NCI-H2227 treated with DMSO at 0.1 percent for 48 hours (cell line): ENCODE data around the gene CPLX1.

Experiments used
- DNase-seq: peaks from one replicate; lab custom pipeline; 2025; lab: John Stamatoyannopoulos, UW

The CPLX1 gene

DNA sequence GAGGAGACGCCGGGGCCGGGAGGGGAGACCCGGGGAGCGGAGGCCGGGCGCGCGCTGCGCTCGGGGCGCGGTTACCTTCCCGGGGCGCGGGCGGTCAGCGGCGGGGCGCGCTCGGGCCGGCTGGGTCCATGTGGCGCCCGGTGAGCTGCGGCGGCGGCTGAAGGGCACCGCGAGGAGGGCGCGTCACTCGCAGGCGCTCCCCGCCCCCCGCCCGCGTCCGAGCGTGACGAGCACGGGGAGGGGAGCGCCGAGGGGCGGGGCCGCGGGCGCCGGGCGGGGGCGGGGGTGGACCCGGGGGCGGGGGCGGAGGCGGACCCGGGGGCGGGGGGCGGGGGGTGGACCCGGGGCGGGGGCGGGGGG, at the start of gene CPLX1:
Gene CPLX1, minus strand, starts transcription at position 159 of the 360 bp plus-strand sequence. CDS start 1,607 bp downstream, outside the sequence.
- DNase-seq, result no peak

DNA sequence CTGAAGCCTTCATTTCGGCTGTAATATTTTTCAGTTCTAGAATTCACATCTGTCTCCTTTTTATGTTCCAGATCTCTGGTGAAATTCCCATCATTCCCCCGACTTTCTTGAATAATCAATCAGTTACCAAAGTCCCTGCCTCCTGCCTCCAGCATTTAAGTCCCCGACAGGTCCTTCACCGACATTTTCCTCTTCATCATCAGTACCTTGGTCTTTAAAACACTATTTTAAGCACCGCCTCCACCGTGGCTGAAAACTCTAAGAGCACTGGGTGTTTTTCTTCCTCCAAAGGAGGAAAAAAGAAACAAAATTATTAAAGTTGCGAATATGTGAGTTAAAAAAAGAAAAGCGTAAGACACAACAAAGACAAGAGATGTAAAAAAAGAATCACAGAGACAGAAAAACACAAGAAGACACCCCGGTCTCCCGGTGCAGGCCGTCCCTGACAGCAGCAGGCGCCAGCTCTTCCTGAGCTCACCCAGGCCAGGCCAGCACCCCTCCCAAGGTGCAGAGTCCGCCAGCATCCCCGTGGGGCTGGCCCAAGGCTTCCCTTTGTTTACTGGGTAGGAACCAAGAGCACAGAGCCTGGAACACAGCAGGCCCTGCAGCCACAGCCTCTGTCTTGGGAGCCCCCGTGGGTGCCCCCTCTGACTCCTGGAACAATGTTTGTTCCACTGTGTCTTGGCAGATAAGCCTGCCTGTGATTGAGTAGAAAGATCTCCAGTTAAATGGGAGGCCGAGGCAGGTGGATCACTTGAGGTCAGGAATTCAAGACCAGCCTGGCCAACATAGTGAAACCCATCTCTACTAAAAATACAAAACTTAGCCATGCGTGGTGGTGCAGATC, 49.3 kb upstream of the CPLX1 start:
- no peak for DNase-seq

DNA sequence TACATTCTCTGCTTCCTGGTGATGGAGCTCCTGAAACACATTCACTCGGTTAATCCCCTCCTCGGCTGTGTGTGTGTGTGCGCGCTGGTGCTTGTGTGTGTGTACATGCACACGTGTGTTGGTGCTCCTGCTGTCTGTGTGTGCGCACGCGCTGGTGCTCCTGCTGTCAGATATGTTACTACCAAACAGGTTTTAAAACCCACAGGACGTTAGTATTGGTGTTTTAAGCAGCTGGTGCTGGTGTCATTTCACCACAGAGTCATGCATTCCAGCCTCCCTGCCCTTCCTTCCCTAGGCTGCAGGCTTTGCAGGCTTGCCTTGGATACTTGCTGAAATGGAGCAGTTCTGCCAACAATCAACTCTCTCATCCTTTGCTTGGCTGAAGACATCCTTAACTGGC, 48.1 kb upstream of the CPLX1 start:
- no peak for DNase-seq

DNA sequence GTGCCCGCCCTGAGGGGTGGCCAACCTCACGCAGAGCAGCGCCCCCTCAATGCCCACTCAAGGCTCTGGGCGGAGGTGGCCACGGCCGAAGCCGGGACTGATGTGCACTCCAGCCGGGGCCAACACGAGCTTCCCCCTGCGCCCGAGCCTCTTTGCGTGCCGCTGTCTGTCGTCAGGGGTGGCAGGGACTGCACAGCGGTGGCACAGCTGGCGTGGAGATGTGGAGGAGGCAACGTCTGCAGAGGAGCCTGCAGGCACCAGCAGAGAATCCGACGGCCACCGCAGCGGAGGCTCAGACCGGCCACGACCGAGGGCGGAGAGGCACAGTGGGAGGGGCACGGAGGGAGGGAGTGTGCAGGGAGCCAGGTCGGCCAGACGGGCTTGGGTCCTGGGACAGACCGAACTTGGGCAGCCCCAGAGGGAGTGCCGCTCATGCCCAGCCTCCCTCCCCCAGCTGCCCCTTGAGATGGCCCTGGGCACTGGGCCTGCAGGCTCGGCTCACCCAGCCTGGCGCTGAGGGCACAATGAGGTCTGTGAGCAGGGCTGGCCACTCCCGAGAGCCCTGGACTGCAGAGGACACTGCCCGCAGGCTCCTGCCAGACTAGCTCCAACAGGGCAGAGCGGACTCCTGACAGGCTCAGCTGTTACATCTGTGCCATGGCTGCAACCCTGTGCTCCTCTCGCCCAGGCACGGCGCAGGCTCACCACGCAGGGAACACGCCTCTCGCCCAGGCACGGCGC, 46.5 kb upstream of the CPLX1 start:
- no peak for DNase-seq

DNA sequence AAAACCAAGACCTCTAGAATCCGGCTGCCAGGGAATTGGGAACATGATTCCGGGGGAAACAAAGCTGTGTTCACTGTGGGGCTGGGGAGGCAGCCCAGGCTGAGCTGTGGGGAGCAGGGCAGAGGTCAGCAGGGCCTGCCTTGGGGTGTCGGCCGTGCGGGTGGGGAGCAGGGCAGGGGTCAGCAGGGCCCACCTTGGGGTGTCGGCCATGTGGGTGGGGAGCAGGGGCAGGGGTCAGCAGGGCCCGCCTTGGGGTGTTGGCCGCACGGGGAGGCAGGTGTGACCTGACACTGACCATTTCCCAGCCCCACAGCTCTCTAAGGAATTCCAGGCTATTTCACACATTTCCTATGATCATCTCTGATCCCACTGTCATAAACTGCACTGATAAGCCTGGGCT, 45.6 kb upstream of the CPLX1 start:
- no peak for DNase-seq

DNA sequence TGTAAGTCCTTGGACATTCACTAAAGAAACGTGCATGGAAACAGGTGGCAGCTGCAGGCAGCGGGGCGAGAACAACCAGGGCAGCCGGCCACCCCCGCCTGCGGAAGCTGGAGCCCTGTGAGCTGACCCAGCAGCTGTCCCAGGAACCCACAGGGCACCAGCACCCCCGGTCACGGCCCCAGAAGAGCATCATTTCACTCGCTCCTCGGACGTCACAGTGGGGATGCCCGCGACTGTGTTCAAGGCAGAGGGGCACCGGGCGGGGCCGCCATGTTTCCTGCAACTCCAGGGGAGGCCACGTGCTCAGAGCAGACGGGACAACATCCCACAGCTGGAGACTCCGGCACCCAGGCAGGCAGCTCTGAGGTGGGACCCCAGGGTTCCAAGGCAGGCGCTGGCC, 45.0 kb upstream of the CPLX1 start:
- no peak for DNase-seq

DNA sequence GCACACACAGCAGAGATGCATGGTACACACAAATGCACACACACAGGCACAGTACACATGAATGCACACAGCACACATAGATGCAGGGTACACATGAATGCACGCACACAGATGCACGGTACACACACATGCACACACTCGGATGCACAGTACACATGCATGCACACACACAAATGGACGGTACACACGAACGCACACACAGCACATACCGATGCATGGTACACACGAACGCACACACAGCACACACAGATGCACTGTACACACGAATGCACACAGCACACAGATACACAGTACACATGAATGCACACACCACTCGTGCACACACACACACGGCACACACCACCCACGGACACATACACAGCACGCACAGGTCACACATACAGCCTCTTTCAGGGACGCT, 43.8 kb upstream of the CPLX1 start:
- DNase-seq, result no peak

DNA sequence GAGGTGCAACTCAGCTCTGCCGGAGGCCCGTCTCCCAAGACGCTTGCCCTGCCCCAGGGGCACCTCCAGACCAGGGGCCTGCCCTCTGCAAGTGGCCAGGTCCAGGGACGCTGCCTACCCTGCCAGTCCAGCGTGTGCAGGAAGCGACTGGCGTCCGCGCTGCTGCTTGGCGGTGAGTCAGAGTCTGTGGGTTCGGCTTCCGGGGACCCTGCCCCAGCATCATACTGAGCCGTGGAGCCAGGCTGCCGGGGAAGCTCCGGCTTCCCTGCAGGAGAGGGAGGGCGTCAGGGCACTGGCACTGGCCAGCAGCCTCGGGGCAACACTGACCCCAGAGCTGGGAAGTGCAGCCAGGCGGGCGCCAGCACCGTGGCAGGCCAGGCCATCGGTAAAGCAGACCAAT, 42.5 kb upstream of the CPLX1 start:
- no peak for DNase-seq

DNA sequence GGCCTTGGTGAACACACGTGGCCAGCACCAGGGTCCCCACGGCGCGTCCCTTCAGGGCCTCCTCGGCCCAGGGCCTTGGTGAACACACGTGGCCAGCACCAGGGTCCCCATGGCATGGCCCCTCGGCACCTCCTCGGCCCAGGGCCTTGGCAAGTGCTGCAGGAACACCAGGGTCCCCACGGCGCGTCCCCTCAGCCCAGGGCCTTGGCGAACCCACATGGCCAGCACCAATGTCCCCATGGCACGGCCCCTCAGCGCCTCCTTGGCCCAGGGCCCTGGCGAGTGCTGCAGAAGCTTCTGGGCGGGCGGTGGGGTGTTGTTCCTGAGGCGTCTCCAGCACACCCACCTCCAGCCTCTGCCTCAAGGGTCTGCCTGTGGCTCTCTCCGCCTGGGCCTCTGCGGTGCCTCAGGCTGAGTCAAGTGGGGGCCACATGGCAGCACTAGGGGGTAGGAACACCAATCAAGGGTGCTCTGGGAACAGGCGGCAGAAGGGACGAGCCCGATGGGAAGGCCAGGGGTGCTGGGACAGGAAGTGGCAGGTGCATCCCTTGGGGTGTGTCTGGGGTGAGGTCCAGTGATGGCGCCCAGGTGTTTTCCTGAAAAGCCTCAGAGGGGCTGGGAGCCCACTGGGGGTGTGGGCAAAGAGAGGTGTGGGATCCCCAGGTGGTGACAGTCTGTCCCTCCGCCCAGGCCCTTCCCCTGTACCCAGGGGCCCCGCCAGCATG, 41.8 kb upstream of the CPLX1 start:
- DNase-seq, result no peak

DNA sequence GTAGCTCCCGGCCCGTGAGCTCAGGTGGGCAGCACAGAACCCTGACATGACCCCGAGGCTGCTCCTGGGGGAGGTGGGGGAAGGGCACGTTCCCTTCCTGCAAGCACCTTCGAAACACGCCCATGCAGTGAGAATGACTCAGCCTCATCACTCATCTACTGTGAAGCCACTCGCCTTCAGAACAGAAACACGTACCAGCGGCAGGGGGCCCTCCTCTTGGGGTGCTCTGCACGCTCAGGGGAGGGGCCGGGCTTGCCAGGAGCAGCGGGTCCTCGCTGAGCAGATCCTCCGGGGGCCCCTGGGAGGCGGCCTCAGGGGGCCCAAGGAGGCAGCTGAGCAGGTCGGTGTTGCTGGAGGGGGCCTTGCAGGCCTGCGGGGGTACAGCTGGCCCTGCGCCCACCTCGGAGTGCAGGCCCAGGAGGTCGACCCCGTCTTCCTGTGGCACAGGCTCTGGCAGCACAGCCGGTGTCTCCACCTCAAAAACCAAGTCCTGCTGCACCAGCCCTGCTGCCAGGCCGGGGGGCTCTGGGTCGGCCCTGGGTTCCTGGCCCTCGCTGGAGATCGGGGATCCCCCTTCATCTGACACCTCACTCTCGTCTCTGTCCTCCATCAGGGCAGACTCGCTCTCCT, 40.9 kb upstream of the CPLX1 start:
- DNase-seq, result no peak

DNA sequence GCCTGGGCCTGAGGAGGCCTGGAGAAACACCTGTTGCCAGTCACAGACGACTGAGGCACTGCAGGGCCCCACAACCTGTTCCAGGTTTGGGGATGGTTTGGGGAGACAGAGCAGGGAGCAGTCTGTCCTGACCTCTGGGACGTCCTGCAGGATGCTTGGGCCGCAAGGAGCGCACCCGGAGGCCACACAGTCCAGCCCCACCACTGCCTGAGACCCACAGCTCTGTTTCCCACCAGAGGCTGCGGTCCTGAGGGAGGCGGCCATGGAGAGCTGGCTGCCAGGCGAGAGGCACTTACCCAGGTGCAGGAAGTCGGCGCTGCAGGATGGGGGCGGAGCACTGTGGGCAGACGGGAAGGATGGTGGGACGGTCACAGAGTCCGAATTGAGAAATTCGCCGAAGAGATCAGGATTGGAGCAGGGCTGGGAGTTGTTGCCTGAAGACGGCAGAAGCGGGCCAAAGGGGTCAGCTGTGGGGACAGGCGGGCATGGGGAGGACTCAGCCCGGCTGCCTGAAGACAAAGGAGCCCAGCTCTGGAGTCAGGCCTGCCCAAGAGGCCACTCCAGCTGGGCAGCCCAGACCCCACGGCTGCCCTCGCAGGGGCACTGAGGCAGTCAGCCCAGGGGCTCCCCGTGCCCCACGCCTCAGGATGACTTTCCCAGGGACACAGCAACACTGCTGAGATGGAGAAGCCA, 40.3 kb upstream of the CPLX1 start:
- no peak for DNase-seq

DNA sequence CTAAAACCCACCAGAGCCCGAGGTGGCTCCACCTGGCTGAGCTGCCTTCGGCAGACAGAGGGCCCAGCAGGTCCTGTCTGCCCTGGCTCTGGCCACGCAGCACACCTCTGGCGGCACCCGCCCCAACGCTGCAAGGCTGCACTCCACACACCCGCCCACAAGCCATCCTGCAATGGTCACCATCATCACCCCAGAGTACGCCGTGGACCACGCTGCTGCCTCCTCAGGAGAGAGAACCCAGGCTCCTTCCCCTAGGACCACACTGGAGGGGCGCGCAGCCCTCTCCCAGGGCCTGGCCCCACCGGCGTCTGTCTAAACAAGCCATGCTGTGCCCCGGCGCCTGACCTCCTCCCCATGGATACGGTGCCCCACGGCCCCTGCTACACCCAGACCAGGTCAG, 39.6 kb upstream of the CPLX1 start:
- DNase-seq, result no peak

DNA sequence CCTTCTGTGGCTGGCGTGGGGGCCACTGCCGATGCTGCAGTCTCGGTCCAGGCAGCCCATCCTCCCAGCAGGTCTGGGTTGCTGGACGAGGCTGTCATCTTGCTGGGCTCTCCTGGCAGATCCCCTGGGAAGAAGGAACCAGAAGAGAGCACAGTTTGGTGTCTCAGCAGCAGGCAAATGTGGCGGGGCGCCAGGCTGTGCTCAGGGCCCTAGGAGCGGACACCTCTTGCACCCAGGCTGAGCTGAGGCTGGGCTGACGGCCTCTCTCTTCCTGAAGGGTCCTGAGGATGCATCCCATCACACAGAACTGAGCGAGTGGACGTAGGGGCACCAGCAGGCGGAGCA, 39.2 kb upstream of the CPLX1 start:
- no peak for DNase-seq

DNA sequence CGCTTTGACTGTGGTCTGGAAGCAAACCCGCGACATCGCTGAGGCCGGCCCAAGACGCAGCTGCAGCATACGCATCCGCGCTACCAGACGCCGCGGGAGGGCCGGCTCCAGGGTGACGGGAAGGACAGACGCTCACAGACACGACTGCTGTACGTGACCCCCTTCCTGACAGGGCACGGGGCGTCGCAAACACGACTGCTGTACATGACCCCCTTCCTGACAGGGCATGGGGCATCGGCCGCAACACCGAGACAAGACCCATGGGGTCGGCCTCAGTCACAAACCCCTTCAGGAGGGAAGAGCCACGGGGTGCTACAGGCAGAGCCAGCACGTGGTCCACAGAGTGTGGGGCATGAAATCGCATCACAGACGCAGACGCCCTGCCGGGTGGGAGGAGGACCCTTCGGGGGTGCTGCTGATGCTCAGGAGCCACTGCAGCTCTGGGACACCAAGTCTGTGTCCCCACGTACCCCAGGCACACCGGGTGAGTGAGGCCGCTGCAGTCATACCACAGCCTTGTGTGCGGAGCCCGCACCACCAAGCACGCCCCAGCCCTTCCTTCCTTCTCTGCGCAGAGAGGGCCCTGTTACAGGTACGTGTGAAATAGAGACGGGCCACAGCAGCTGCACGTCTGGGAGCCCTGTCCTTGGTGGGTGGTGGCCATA, 38.7 kb upstream of the CPLX1 start:
- DNase-seq, result no peak

DNA sequence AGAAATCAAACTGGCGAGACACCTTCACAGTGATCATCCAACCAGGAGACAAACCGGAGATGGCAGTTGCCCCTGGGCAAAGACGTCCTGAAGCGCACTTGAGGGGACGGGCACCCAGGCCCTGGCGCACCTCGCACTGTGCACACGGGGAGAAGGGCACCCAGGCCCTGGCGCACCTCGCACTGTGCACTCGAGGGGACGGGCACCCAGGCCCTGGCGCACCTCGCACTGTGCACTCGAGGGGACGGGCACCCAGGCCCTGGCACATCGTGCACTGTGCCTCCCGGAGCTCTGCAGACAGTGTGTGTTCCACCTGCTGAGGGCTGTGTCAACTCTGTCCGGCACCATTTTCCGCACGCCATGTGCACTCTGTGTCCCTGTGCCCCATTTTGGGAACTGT, 34.6 kb upstream of the CPLX1 start:
- no peak for DNase-seq

DNA sequence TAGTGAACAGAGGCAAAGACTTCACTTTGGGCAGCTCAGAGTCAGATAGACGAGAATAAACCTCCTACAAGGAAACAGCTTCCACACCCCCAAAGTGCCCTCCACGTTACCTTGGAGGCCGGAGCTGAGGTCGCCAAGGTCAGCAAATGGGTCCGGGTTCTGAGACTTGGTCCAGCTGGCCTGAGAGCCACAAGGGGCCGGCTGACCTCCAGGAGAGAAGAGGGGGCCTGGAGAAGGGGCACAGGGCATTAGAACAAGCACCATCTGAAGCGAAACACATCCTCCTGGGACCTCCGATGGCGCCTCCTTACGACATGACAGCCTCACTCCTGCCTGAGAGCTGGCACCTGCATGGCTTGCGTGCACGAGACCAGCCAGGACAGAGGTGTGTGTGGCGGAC, 33.6 kb upstream of the CPLX1 start:
- no peak for DNase-seq

DNA sequence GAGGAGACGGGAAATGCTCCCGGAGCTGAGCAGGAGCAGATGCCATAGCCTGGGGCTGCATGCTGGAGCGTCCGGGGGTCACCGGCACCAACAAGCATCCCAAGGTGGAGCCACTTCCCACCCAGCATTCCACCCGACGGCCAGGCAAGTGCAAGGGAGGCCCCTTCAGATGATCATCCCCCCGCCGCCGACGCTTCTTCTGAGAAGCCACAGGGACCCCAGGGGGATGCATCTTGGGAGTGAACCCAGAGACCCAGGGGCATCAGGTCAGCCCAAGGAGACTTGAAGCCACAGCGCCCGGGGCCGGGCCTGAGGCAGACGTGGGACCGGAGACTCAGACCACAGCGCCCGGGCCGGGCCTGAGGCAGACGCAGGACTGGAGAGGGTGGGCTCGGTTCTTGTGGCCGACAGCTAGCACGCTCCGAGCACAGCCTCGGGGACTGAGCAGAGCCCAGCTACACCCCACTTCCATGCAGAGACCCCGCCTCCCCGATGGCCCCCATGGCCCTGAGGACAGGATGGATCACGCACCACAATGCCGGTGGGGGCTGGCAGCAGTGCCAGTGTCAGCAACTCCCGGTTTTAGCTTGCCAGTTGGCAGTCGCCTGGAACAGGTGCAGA, 33.0 kb upstream of the CPLX1 start:
- no peak for DNase-seq

DNA sequence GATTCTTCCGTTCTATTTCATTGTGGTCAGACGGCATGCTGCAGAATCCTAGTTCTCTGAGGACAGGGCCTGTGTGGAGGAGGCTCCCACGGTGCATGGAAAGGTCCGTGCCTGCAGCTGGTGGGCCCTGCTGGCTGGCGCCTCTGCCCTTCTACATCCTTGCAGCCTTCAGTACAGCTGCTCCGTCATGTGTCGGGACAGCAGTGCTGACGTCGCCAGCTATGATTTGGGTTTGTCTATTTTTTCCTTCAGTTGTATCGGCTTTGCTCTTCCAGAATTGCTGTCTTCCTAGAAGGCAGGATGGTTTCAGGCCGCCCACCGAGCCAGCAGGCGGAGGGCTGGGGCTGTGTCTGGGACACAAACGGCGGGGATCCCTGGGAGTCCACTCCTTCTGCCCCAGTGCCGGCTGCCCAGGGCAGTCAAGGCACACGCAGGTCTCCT, 32.1 kb upstream of the CPLX1 start:
- DNase-seq, result no peak

DNA sequence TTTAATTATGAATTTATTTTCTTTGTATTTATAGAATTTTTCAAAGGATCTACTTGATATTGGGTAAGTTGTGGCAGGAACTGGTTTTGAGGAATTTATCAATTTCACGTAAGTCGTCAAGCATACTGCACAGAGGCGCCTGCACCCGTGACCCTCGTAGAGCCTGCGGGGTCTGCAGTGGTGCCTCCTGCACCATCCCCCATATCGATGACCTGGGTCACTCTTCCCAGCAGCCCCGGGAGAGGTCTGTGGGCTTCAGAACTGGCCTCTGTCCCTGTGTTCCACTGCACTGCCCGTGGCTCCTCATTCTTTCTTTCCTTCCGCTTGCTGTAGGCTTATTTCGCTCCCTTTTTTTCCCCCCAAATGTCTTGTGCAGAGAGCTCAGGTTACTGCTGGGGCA, 31.5 kb upstream of the CPLX1 start:
- DNase-seq, result no peak

DNA sequence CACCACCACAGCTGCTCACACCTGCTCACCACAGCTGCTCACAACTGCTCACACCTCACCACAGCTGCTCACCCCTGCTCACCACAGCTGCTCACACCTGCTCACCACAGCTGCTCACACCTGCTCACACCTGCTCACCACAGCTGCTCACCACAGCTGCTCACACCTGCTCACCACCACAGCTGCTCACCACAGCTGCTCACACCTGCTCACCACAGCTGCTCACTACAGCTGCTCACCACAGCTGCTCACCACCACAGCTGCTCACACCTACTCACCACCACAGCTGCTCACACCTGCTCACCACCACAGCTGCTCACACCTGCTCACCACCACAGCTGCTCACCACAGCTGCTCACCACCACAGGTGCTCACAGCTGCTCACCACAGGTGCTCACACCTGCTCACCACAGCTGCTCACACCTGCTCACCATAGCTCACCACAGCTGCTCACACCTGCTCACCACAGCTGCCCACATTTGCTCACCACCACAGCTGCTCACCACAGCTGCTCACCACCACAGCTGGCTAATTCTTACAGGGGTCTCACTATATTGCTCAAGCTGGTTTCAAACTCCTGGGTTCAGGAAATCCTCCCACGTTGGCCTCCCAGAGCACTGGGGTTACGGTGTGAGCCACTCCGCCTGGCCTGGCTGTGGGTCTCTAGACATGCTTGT, 30.4 kb upstream of the CPLX1 start:
- no peak for DNase-seq
